Fibroblast of mammary gland (primary cell): ENCODE measurements around the gene FSTL4.

Source experiments
- DNase-seq: peaks from one replicate; pipeline ENCODE4 v3.0.0-alpha.2; 2010; ENCODE audit warnings: low read depth
- H3K4me3 ChIP-seq: 2 replicates; pipeline ENCODE4 v1.5.1; 2011; ENCODE audit warnings: low read depth, mild to moderate bottlenecking, low read length, moderate library complexity; ENCODE audit not compliant: control insufficient read depth
- TF ChIP-seq, protein P1 (sequence below): conservative IDR thresholded peaks from 2 replicates; pipeline ENCODE4 v1.5.1; 2011; ENCODE audit warnings: low read depth, low read length, inconsistent platforms; ENCODE audit not compliant: control insufficient read depth, insufficient read depth

FSTL4 gene

DNA sequence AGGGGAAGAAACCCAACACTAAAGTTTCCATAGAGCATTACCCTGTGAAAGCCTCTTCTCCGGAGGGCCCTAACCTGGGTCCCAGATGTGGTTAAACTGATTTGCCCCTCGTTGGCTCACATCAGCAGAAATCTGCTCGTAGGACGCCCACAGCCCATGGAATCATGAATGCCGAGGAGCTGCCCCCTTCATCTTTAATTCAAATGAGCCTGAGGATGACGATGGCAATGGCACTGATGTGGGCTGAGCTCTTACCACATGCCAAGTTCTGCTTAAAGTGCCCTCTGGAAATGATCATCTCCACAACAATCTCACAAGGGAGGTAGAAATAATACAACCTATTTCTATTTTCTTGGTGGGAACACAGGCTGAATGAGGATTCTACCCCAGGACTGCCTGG, 183.3 kb downstream of the FSTL4 start:
- no peak overlapping the region for H3K4me3 ChIP-seq
- DNase-seq, result no peak
- TF ChIP-seq, protein P1, sequence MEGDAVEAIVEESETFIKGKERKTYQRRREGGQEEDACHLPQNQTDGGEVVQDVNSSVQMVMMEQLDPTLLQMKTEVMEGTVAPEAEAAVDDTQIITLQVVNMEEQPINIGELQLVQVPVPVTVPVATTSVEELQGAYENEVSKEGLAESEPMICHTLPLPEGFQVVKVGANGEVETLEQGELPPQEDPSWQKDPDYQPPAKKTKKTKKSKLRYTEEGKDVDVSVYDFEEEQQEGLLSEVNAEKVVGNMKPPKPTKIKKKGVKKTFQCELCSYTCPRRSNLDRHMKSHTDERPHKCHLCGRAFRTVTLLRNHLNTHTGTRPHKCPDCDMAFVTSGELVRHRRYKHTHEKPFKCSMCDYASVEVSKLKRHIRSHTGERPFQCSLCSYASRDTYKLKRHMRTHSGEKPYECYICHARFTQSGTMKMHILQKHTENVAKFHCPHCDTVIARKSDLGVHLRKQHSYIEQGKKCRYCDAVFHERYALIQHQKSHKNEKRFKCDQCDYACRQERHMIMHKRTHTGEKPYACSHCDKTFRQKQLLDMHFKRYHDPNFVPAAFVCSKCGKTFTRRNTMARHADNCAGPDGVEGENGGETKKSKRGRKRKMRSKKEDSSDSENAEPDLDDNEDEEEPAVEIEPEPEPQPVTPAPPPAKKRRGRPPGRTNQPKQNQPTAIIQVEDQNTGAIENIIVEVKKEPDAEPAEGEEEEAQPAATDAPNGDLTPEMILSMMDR, result no peak

DNA sequence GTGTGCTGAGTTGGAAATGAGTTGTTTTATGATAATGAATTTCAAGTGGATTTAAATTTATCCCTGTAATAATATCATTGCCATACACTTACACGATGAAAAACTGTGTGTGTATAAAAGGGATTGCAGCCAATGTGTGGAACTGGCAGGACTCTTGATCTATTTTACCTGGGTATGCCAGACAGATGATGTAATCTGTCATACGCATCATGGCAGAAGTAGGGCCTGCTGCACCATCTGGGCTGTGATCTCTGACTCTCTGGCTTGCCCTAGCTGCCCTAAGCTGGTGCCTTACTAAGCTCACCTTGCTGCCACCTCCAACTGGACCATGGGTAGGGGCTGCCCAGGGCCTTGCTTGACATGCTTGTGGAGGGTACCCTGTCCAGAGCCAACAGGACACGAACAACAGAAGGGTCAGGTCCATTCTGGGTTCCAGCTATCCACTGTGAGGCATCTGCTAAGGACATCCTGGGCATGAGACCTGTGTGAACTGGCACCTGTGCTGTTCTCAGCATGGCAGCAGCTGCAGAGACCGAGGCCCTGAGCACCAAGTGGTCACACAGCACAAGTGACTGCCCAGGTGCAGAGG, 184.2 kb downstream of the FSTL4 start:
- TF ChIP-seq, protein P1, result no peak
- no peak for DNase-seq
- no peak overlapping the region for H3K4me3 ChIP-seq

DNA sequence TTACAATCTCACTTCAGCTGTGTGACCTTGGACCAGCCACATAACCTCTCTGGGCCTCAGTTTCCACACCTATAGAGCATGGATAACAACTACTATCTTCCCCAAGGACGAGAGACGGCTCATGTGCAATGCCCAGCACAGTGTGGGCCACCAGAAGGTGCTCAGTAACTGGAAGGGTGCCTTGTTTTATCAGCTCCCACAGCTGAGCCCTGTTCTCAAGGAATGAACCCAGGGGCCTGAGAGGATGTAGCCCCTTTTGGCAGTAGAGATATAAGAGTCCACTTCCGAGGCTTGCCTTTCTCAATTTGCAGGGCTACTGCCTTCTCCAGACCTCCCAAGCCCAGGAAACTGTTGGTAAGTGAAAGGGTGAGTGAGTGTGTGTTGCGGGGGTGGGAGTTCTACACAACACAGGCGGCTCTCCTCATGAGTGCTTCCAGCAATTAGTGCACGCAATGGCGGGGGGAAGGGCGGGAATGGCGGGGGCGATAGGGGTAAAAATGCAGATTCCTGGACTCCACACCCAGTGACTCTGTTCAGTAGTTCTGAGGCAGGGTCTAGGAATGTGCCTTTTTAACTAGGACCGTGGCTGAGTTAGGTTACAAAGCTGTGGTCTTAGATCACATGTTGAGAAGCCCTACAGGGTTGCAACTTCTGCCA, 185.1 kb downstream of the FSTL4 start:
- TF ChIP-seq, protein P1, result no peak
- peak; percentile 71 for DNase-seq
- no peak overlapping the region for H3K4me3 ChIP-seq

DNA sequence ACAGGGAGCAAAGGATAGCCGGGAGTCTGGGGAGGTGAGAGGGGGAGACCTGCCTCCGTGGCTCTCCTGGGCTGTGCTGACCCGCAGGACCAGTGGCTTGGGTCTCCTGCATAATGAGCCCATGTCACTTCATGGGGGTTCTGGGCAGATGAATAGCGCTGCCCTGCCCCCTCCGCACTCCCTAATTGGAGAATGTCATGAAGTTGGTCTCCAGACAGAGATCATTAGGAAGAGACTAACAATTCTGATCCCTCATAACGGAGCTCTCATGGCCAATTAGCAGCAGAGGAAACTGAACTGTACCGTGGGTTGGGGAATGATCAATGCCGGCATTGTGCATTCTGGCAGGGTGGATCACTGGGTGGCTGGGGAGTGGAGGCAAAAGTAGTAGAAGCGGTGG, 186.1 kb downstream of the FSTL4 start:
- H3K4me3 ChIP-seq, result no peak overlapping the region

DNA sequence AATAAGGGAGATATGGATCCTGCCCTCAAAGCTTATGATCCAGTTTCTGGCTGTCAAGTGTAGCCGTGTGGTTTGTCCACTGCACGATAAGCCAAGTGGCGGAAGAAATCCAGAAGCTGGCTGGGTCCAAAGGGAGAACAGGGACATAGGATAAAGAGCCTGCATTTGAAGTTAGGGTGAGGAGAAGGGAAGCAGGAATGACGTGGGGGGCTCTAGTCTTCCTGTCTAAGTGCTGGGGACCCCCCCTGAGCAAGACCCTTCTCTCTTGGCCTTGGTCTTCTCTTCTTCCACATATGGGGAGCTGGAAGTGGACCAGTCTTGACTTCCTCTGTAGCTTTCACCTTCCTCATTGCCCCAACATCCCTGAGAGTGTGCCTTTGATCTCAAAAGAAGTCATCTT, 186.6 kb downstream of the FSTL4 start:
- DNase-seq, result no peak
- H3K4me3 ChIP-seq, result no peak overlapping the region
- TF ChIP-seq, protein P1, result no peak

More for the DNA sequence above, 186.1 kb downstream of the FSTL4 start:
- TF ChIP-seq, protein P1, result no peak
- no peak for DNase-seq

DNA sequence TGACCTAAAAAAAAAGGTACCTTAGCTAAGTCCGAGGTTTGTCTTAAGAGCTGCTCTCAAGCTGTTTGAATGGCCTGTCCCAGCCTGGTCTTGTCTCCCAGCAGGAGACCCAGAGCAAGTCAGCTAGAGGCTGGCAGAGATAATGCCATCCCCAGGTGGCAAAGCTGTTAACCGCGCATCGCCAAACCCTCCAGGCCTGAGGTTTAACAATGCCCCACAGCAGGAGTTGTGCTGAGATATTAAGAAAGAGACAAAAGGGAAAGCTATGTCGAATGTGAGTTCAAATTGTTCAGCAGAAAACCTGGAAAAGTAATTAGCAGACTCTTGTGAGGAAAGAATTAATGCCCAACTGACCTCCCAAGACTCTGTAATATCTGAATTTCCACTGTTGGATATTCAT, 187.1 kb downstream of the FSTL4 start:
- no peak overlapping the region for H3K4me3 ChIP-seq
- DNase-seq, result no peak
- TF ChIP-seq, protein P1, result no peak
